Measurements from ENCODE around the gene SLC35F3. TPM values are rescaled to one million over a fixed set of nuclear protein-coding genes. Genes with fewer than 3 reads are reported as not detected.
A peak's percentile ranks its signal among the peaks of the same experiment; 100 is the strongest.

The SLC35F3 gene
- total and polyA plus RNA-seq, 4 donors, result 3.5 to 13.5 (median 11.9) TPM

- H3K9me3 ChIP-seq (ENCODE audit: control insufficient read depth, insufficient read depth, low read length), result no peaks in the 10 kb centered on the region
- DNase-seq (ENCODE audit: low read depth in 4 of 6, low spot score in 6 of 6), result no peak
- peaks cover 5% of the 10 kb centered on the region for H3K4me1 ChIP-seq (ENCODE audit: control insufficient read depth, insufficient read depth, low read length)
- no peaks in the 10 kb centered on the region for H3K36me3 ChIP-seq (ENCODE audit: control insufficient read depth, insufficient read depth, low read length)
- no peak overlapping the region for H3K27ac ChIP-seq (ENCODE audit: low read depth, low read length)
- no peaks in the 10 kb centered on the region for H3K27me3 ChIP-seq (ENCODE audit: control insufficient read depth, insufficient read depth, low read length)
- no peak overlapping the region for H3K4me3 ChIP-seq (ENCODE audit: low read depth, low read length)
- 93% methylated on average over 4 of the region's 4 CpGs for WGBS (ENCODE audit: insufficient coverage)
Measured at GRCh38 chr1:234265321-234265720, 360.8 kb downstream of the SLC35F3 start.

GRCh38 chr1:234265861-234266260 is 361.4 kb downstream of the SLC35F3 start:
- no peak overlapping the region for H3K27ac ChIP-seq (ENCODE audit: low read depth, low read length)
- no peaks in the 10 kb centered on the region for H3K36me3 ChIP-seq (ENCODE audit: control insufficient read depth, insufficient read depth, low read length)
- peaks cover 5% of the 10 kb centered on the region for H3K4me1 ChIP-seq (ENCODE audit: control insufficient read depth, insufficient read depth, low read length)
- H3K27me3 ChIP-seq (ENCODE audit: control insufficient read depth, insufficient read depth, low read length), result no peaks in the 10 kb centered on the region
- 33% methylated on average over 1 of the region's 1 CpG for WGBS (ENCODE audit: insufficient coverage)
- H3K4me3 ChIP-seq (ENCODE audit: low read depth, low read length), result no peak overlapping the region
- no peaks in the 10 kb centered on the region for H3K9me3 ChIP-seq (ENCODE audit: control insufficient read depth, insufficient read depth, low read length)
- no peak for DNase-seq (ENCODE audit: low read depth in 4 of 6, low spot score in 6 of 6)

GRCh38 chr1:234270093-234270492 is 365.6 kb downstream of the SLC35F3 start:
- Histone ChIP-seq H3K36me3 (ENCODE audit: control insufficient read depth, insufficient read depth, low read length) (no peaks in the 10 kb centered on the region), H3K27me3 (ENCODE audit: control insufficient read depth, insufficient read depth, low read length) (no peaks in the 10 kb centered on the region), H3K9me3 (ENCODE audit: control insufficient read depth, insufficient read depth, low read length) (no peaks in the 10 kb centered on the region), H3K27ac (ENCODE audit: low read depth, low read length) (no peak overlapping the region), H3K4me1 (ENCODE audit: control insufficient read depth, insufficient read depth, low read length) (peaks cover 3% of the 10 kb centered on the region), H3K4me3 (ENCODE audit: low read depth, low read length) (no peak overlapping the region)
- no peak for DNase-seq (ENCODE audit: low read depth in 4 of 6, low spot score in 6 of 6)
- no CpG with 5 or more reads among the region's 2 CpGs for WGBS (ENCODE audit: insufficient coverage)

- H3K36me3 ChIP-seq (ENCODE audit: control insufficient read depth, insufficient read depth, low read length), result no peaks in the 10 kb centered on the region
- no peaks in the 10 kb centered on the region for H3K27me3 ChIP-seq (ENCODE audit: control insufficient read depth, insufficient read depth, low read length)
- H3K9me3 ChIP-seq (ENCODE audit: control insufficient read depth, insufficient read depth, low read length), result no peaks in the 10 kb centered on the region
- DNase-seq (ENCODE audit: low read depth in 4 of 6, low spot score in 6 of 6), result peak in 1 of 6 donors; percentile 21
- no peak overlapping the region for H3K27ac ChIP-seq (ENCODE audit: low read depth, low read length)
- peaks cover 3% of the 10 kb centered on the region for H3K4me1 ChIP-seq (ENCODE audit: control insufficient read depth, insufficient read depth, low read length)
- WGBS (ENCODE audit: insufficient coverage), result 91% methylated on average over 4 of the region's 6 CpGs
- H3K4me3 ChIP-seq (ENCODE audit: low read depth, low read length), result no peak overlapping the region
Measured at GRCh38 chr1:234270581-234271242, 366.2 kb downstream of the SLC35F3 start.

- no peaks in the 10 kb centered on the region for H3K36me3 ChIP-seq (ENCODE audit: control insufficient read depth, insufficient read depth, low read length)
- no CpG with 5 or more reads among the region's 4 CpGs for WGBS (ENCODE audit: insufficient coverage)
- no peak for DNase-seq (ENCODE audit: low read depth in 4 of 6, low spot score in 6 of 6)
- no peak overlapping the region for H3K27ac ChIP-seq (ENCODE audit: low read depth, low read length)
- no peak overlapping the region for H3K4me3 ChIP-seq (ENCODE audit: low read depth, low read length)
- H3K4me1 ChIP-seq (ENCODE audit: control insufficient read depth, insufficient read depth, low read length), result peaks cover 3% of the 10 kb centered on the region
- no peaks in the 10 kb centered on the region for H3K27me3 ChIP-seq (ENCODE audit: control insufficient read depth, insufficient read depth, low read length)
- H3K9me3 ChIP-seq (ENCODE audit: control insufficient read depth, insufficient read depth, low read length), result no peaks in the 10 kb centered on the region
Measured at GRCh38 chr1:234271243-234271606, 366.7 kb downstream of the SLC35F3 start.

GRCh38 chr1:234272656-234273312 is 368.3 kb downstream of the SLC35F3 start:
- 85% methylated on average over 7 of the region's 9 CpGs for WGBS (ENCODE audit: insufficient coverage)
- H3K4me1 ChIP-seq (ENCODE audit: control insufficient read depth, insufficient read depth, low read length), result peaks cover 11% of the 10 kb centered on the region
- H3K36me3 ChIP-seq (ENCODE audit: control insufficient read depth, insufficient read depth, low read length), result no peaks in the 10 kb centered on the region
- no peak for DNase-seq (ENCODE audit: low read depth in 4 of 6, low spot score in 6 of 6)
- H3K27me3 ChIP-seq (ENCODE audit: control insufficient read depth, insufficient read depth, low read length), result no peaks in the 10 kb centered on the region
- no peaks in the 10 kb centered on the region for H3K9me3 ChIP-seq (ENCODE audit: control insufficient read depth, insufficient read depth, low read length)
- no peak overlapping the region for H3K27ac ChIP-seq (ENCODE audit: low read depth, low read length)
- no peak overlapping the region for H3K4me3 ChIP-seq (ENCODE audit: low read depth, low read length)

GRCh38 chr1:234273981-234274380 is 369.5 kb downstream of the SLC35F3 start:
- Histone ChIP-seq H3K36me3 (ENCODE audit: control insufficient read depth, insufficient read depth, low read length) (no peaks in the 10 kb centered on the region), H3K9me3 (ENCODE audit: control insufficient read depth, insufficient read depth, low read length) (no peaks in the 10 kb centered on the region), H3K27ac (ENCODE audit: low read depth, low read length) (no peak overlapping the region), H3K4me1 (ENCODE audit: control insufficient read depth, insufficient read depth, low read length) (peaks cover 15% of the 10 kb centered on the region), H3K27me3 (ENCODE audit: control insufficient read depth, insufficient read depth, low read length) (no peaks in the 10 kb centered on the region), H3K4me3 (ENCODE audit: low read depth, low read length) (no peak overlapping the region)
- 70% methylated on average over 2 of the region's 6 CpGs for WGBS (ENCODE audit: insufficient coverage)
- peak in 1 of 6 donors; percentile 54 for DNase-seq (ENCODE audit: low read depth in 4 of 6, low spot score in 6 of 6)

GRCh38 chr1:234276151-234276788 is 371.8 kb downstream of the SLC35F3 start:
- no CpG with 5 or more reads among the region's 7 CpGs for WGBS (ENCODE audit: insufficient coverage)
- Histone ChIP-seq H3K36me3 (ENCODE audit: control insufficient read depth, insufficient read depth, low read length) (no peaks in the 10 kb centered on the region), H3K9me3 (ENCODE audit: control insufficient read depth, insufficient read depth, low read length) (no peaks in the 10 kb centered on the region), H3K4me3 (ENCODE audit: low read depth, low read length) (no peak overlapping the region), H3K27ac (ENCODE audit: low read depth, low read length) (no peak overlapping the region), H3K27me3 (ENCODE audit: control insufficient read depth, insufficient read depth, low read length) (no peaks in the 10 kb centered on the region), H3K4me1 (ENCODE audit: control insufficient read depth, insufficient read depth, low read length) (peaks cover 15% of the 10 kb centered on the region)
- peak in 1 of 6 donors; percentile 47 for DNase-seq (ENCODE audit: low read depth in 4 of 6, low spot score in 6 of 6)

- H3K9me3 ChIP-seq (ENCODE audit: control insufficient read depth, insufficient read depth, low read length), result no peaks in the 10 kb centered on the region
- peak overlapping the region; percentile 12 for H3K27ac ChIP-seq (ENCODE audit: low read depth, low read length)
- H3K36me3 ChIP-seq (ENCODE audit: control insufficient read depth, insufficient read depth, low read length), result no peaks in the 10 kb centered on the region
- no peak for DNase-seq (ENCODE audit: low read depth in 4 of 6, low spot score in 6 of 6)
- H3K4me1 ChIP-seq (ENCODE audit: control insufficient read depth, insufficient read depth, low read length), result peaks cover 23% of the 10 kb centered on the region
- no peak overlapping the region for H3K4me3 ChIP-seq (ENCODE audit: low read depth, low read length)
- WGBS (ENCODE audit: insufficient coverage), result 70% methylated on average over 6 of the region's 8 CpGs
- H3K27me3 ChIP-seq (ENCODE audit: control insufficient read depth, insufficient read depth, low read length), result no peaks in the 10 kb centered on the region
Measured at GRCh38 chr1:234277161-234277868, 372.8 kb downstream of the SLC35F3 start.
